Lower leg skin (tissue), 3 donors: ENCODE data around the gene CYGB.
"Not testable (repeated sequence)": the region's sequence is repeated elsewhere in the genome, so short reads cannot be mapped to it uniquely, and the experiment has no call there.

ENCODE experiments used
- POLR2A ChIP-seq, 2 donors: fragments of 450-650 bp; IDR thresholded peaks; one replicate each; pipeline ENCODE4 v1.6.1; 2016 to 2017; ENCODE audit warnings: antibody characterized with exemption in 2 of 2, mild to moderate bottlenecking in 1 of 2, moderate library complexity in 1 of 2
- TF ChIP-seq, protein P1 (sequence below), 3 donors: fragments of 450-650 bp; IDR thresholded peaks; one replicate each; pipeline ENCODE4 v1.5.1; 2016; ENCODE audit warnings: antibody characterized with exemption in 3 of 3, mild to moderate bottlenecking in 3 of 3, moderate library complexity in 2 of 3

DNA sequence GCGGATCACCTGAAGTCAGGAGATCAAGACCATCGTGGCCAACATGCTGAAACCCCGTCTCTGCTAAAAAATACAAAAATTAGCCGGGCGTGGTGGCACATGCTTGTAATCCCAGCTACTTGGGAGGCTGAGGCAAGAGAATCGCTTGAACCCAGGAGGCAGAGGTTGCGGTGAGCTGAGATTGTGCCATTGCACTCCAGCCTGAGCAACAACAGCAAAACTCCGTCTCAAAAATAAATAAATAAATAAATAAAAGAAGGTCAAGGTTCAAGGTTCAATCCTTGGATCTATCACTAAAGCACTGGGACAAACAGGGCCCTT, 12.0 kb downstream of the CYGB start:
- not testable (repeated sequence) for TF ChIP-seq POLR2A (IDR thresholded peaks at IDR 0.05)
- TF ChIP-seq, protein P1, sequence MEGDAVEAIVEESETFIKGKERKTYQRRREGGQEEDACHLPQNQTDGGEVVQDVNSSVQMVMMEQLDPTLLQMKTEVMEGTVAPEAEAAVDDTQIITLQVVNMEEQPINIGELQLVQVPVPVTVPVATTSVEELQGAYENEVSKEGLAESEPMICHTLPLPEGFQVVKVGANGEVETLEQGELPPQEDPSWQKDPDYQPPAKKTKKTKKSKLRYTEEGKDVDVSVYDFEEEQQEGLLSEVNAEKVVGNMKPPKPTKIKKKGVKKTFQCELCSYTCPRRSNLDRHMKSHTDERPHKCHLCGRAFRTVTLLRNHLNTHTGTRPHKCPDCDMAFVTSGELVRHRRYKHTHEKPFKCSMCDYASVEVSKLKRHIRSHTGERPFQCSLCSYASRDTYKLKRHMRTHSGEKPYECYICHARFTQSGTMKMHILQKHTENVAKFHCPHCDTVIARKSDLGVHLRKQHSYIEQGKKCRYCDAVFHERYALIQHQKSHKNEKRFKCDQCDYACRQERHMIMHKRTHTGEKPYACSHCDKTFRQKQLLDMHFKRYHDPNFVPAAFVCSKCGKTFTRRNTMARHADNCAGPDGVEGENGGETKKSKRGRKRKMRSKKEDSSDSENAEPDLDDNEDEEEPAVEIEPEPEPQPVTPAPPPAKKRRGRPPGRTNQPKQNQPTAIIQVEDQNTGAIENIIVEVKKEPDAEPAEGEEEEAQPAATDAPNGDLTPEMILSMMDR (IDR thresholded peaks at IDR 0.05), result not testable (repeated sequence)
